ENCODE measurements around the gene NFASC. TPM values are rescaled to one million over a fixed set of nuclear protein-coding genes. Genes with fewer than 3 reads are reported as not detected.

NFASC gene
- total RNA-seq, 1 experiment from 2014 or later = 16.9 TPM

- TF ChIP-seq POLR2AphosphoS5 (IDR thresholded peaks at IDR 0.05; ENCODE audit: low read depth, low read length) = no peak
- no peak for TF ChIP-seq REST (IDR thresholded peaks at IDR 0.05; ENCODE audit: insufficient read depth in 1 of 2, low read depth in 2 of 2, low read length in 1 of 2)
- no peak for TF ChIP-seq SIN3A (IDR thresholded peaks at IDR 0.05; ENCODE audit: borderline replicate concordance, insufficient read depth, low read depth, low read length)
- no peak for TF ChIP-seq CTCF (IDR thresholded peaks at IDR 0.05)
- no peak for TF ChIP-seq TCF7L2 (IDR thresholded peaks at IDR 0.05; ENCODE audit: low read depth, low read length)
- in situ Hi-C loops (cut with HindIII; ENCODE audit: low pct_unique_long_range_greater_than_20kb, low sequenced_read_pairs) (no loop called here), intact Hi-C loops (cut with micrococcal nuclease; ENCODE audit: unreplicated experiment) (no loop called here)
- no peaks in the 10 kb centered on the region for H3K4me1 ChIP-seq (ENCODE audit: control insufficient read depth, insufficient read depth, low read length)
- ChIA-PET CTCF (no interaction called here), POLR2A (no interaction called here)
- no peaks in the 10 kb centered on the region for H3K9me3 ChIP-seq (ENCODE audit: control insufficient read depth, insufficient read depth, low read depth, low read length)
- no peaks in the 10 kb centered on the region for H3K27me3 ChIP-seq (ENCODE audit: control insufficient read depth, insufficient read depth, low read length)
- H3K36me3 ChIP-seq (ENCODE audit: control insufficient read depth, insufficient read depth, low read length) = no peaks in the 10 kb centered on the region
- no peak overlapping the region for H3K4me3 ChIP-seq (ENCODE audit: low read depth in 2 of 2, low read length in 2 of 2)
- ATAC-seq (no peak), DNase-seq (ENCODE audit: low read depth, low spot score) (no peak)
- no TSS peak for BruUV-seq (replicated peaks)
- no peak overlapping the region for H3K27ac ChIP-seq (ENCODE audit: low read length)
Observed at GRCh38 chr1:204842369-204842768, 28.3 kb upstream of the NFASC start.

- intact Hi-C loops (cut with micrococcal nuclease; ENCODE audit: unreplicated experiment) = no loop called here
- H3K4me1 ChIP-seq (ENCODE audit: control insufficient read depth, insufficient read depth, low read length) = no peaks in the 10 kb centered on the region
- no peaks in the 10 kb centered on the region for H3K9me3 ChIP-seq (ENCODE audit: control insufficient read depth, insufficient read depth, low read depth, low read length)
- no peak for TF ChIP-seq TCF7L2 (IDR thresholded peaks at IDR 0.05; ENCODE audit: low read depth, low read length)
- no peak for TF ChIP-seq CTCF (IDR thresholded peaks at IDR 0.05)
- TF ChIP-seq REST (IDR thresholded peaks at IDR 0.05; ENCODE audit: insufficient read depth in 1 of 2, low read depth in 2 of 2, low read length in 1 of 2) = no peak
- TF ChIP-seq POLR2AphosphoS5 (IDR thresholded peaks at IDR 0.05; ENCODE audit: low read depth, low read length) = no peak
- no peak for TF ChIP-seq SIN3A (IDR thresholded peaks at IDR 0.05; ENCODE audit: borderline replicate concordance, insufficient read depth, low read depth, low read length)
- no peaks in the 10 kb centered on the region for H3K36me3 ChIP-seq (ENCODE audit: control insufficient read depth, insufficient read depth, low read length)
- POLR2A ChIA-PET = no interaction called here
- ATAC-seq = no peak
- DNase-seq (ENCODE audit: low read depth, low spot score) = no peak
- BruUV-seq (replicated peaks) = no TSS peak
- in situ Hi-C loops (cut with HindIII; ENCODE audit: low pct_unique_long_range_greater_than_20kb, low sequenced_read_pairs) = no loop called here
- H3K27ac ChIP-seq (ENCODE audit: low read length) = no peak overlapping the region
- CTCF ChIA-PET = no interaction called here
- H3K4me3 ChIP-seq (ENCODE audit: low read depth in 2 of 2, low read length in 2 of 2) = no peak overlapping the region
- no peaks in the 10 kb centered on the region for H3K27me3 ChIP-seq (ENCODE audit: control insufficient read depth, insufficient read depth, low read length)
Observed at GRCh38 chr1:204842892-204843291, 27.8 kb upstream of the NFASC start.
